ENCODE data around the gene MPL. TPM values are rescaled to one million over a fixed set of nuclear protein-coding genes. Genes with fewer than 3 reads are reported as not detected.
"Not testable (repeated sequence)": the region's sequence is repeated elsewhere in the genome, so short reads cannot be mapped to it uniquely, and the experiment has no call there.

Gene MPL
- total and polyA plus RNA-seq, 9 donors = 0.09 to 0.18 (median 0.14) TPM; not detected in 3

DNA sequence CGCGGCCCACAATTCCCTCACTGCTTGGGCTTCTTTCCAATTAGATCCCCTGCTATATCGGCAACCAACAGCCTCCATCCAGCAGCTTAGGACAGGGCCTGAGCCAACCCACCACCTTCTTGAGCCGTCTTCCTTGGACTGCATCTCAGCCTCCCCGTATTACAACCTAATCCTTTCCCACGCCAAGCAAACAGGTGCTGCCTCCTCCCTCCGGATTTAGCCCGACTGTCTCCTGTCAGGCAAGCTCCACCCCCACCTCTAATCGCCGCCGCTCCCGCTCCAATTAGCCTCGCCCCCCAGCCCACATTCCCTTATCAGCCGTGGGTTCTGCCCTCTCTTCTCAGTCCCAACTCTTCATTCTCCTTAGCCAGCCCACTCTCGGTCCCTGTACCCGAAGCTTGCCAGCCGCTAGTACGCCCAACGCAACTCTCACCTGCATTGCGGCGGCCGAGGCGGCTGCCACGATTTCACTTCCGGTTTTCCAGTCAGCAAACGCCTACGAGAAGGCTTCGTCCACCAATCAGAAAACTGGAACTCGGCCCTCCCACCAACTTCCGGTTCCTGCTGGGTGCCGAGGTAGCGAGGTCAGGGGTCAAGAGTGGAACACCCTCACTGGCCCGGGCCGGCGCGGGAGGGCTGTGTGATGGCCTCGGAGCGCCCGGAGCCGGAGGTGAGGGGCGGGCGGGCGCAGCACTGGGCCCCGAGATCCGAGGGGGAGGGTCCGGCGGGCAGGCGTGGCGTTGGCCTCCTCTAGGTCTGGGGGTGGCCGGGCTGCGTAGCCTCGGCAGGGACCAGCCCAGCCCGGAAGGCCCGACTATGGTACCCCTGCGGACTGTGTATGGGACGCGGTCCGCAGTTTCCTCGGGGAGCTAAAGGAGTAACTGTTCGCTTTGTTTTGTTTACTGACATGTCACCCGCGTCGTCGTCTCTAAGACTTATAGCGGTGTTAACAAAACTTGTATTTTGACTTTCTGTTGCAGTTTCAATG, 52.0 kb downstream of the MPL start, which contains the start of the genes MED8 and SZT2:
TSS of gene MED8 (minus strand) at position 475 of the 988 bp plus-strand sequence. CDS start at position 439, 36 bp downstream.
TSS of gene SZT2 (plus strand) at position 574 of the 988 bp plus-strand sequence. CDS start at position 644, 70 bp downstream.
- Histone ChIP-seq H3K4me3 (ENCODE audit: low read length) (peak within 1 kb of the TSS; percentile 84), H3K27ac (ENCODE audit: low read length) (peak within 1 kb of the TSS; percentile 94), H3K36me3 (ENCODE audit: control insufficient read depth, insufficient read depth, low read length) (peaks cover 33% of the 10 kb centered on the region), H3K27me3 (ENCODE audit: control insufficient read depth, insufficient read depth, low read length) (no peaks in the 10 kb centered on the region), H3K4me1 (ENCODE audit: control insufficient read depth, insufficient read depth, low read length) (peaks cover 17% of the 10 kb centered on the region), H3K9me3 (replicated peaks; ENCODE audit: control insufficient read depth, low read depth, low read length) (no peaks in the 10 kb centered on the region)
- peak; percentile 98 for DNase-seq
- WGBS (ENCODE audit: insufficient coverage) = under 1% methylated on average over 65 of the region's 65 CpGs

DNA sequence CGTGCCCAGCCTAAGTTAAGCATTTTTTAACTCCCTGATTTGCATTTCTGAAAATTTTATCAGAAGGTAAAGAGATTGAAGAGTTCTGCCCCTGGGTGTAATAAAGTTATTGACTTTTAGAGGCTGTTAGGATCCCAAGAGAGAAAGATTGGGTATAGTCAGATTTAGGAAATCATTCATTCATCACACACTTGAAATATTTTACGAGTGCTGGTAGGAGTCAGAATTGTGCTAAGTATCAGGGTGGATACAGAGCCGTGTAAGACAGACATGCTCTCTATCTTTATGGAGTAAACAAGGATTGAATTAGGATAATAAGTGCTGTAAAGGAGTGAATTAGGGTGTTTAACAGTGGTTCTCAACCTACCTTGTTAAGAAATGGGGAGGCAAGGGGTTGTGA, 55.1 kb downstream of the MPL start:
- WGBS (ENCODE audit: insufficient coverage) = 62% methylated on average over 2 of the region's 3 CpGs
- H3K27me3 ChIP-seq (ENCODE audit: control insufficient read depth, insufficient read depth, low read length) = no peaks in the 10 kb centered on the region

DNA sequence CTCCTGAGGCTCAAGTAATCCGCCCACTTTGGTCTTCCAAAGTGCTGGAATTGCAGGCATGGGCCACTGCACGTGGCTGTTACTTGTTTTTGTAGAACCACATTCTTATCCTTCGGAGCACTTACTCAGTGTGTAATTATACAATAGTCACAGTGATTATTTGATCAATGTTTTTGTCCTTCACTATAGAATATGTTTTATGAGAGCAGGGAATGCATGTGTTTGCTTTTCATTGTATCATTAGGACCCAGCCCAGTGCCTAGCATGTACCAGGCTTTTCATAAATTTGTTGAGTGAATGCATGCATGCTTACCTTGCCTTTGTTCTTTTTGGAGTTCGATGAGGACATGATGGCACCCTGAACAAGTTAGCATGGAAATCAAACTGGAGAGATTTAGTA, 57.9 kb downstream of the MPL start:
- peaks cover 8% of the 10 kb centered on the region for H3K36me3 ChIP-seq (ENCODE audit: control insufficient read depth, insufficient read depth, low read length)
- no peak for DNase-seq
- no peaks in the 10 kb centered on the region for H3K27me3 ChIP-seq (ENCODE audit: control insufficient read depth, insufficient read depth, low read length)
- H3K4me3 ChIP-seq (ENCODE audit: low read length) = no peak overlapping the region
- no peaks in the 10 kb centered on the region for H3K9me3 ChIP-seq (replicated peaks; ENCODE audit: control insufficient read depth, low read depth, low read length)
- H3K27ac ChIP-seq (ENCODE audit: low read length) = no peak overlapping the region
- 95% methylated on average over 2 of the region's 4 CpGs for WGBS (ENCODE audit: insufficient coverage)
- peaks cover 5% of the 10 kb centered on the region for H3K4me1 ChIP-seq (ENCODE audit: control insufficient read depth, insufficient read depth, low read length)

More for the DNA sequence above, 55.1 kb downstream of the MPL start:
- DNase-seq = no peak
- Histone ChIP-seq H3K27ac (ENCODE audit: low read length) (no peak overlapping the region), H3K9me3 (replicated peaks; ENCODE audit: control insufficient read depth, low read depth, low read length) (no peaks in the 10 kb centered on the region), H3K4me3 (ENCODE audit: low read length) (no peak overlapping the region), H3K36me3 (ENCODE audit: control insufficient read depth, insufficient read depth, low read length) (peaks cover 10% of the 10 kb centered on the region), H3K4me1 (ENCODE audit: control insufficient read depth, insufficient read depth, low read length) (peaks cover 17% of the 10 kb centered on the region)

DNA sequence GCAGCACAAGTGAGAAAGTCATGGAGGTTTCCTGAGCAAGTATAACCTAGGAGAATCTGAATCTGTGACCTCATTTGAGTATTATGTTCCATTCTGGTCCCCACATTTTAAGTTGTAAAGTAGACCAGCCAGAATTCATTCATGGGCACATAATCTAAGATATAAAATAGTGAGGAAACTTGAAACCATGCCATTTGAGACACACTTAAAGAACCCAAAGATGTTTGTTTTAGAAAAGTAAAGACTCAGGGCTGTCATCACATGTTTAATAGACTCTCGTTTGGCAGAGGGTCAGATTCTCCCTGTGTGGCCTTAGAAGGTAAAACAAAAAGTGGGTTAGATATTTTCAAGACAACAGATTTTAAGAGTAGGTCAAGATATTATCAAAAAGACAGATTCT, 58.4 kb downstream of the MPL start:
- no peak overlapping the region for H3K4me3 ChIP-seq (ENCODE audit: low read length)
- H3K9me3 ChIP-seq (replicated peaks; ENCODE audit: control insufficient read depth, low read depth, low read length) = no peaks in the 10 kb centered on the region
- no peaks in the 10 kb centered on the region for H3K4me1 ChIP-seq (ENCODE audit: control insufficient read depth, insufficient read depth, low read length)
- H3K27ac ChIP-seq (ENCODE audit: low read length) = no peak overlapping the region
- DNase-seq = no peak
- WGBS (ENCODE audit: insufficient coverage) = no CpG with 5 or more reads among the region's 1 CpG
- H3K27me3 ChIP-seq (ENCODE audit: control insufficient read depth, insufficient read depth, low read length) = no peaks in the 10 kb centered on the region
- peaks cover 11% of the 10 kb centered on the region for H3K36me3 ChIP-seq (ENCODE audit: control insufficient read depth, insufficient read depth, low read length)

DNA sequence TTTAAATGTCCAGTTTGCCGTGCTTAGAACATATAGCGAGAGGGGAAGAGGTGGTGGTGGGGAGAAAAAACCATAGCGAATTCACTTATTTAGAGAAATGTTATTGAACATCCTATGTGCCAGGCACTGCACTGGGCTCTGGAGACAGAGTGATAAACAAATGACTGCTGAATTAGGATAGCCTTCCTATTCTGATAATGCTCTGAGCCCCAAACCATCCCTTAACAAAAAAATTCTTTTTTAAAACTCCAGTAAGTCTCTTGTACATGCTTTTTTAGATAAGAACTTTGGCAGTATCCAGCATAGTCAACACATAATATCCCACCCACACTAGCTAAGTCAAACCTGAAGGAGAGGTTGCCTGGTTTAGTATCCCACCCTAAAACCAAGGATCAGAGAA, 60.6 kb downstream of the MPL start:
- Histone ChIP-seq H3K9me3 (replicated peaks; ENCODE audit: control insufficient read depth, low read depth, low read length) (no peaks in the 10 kb centered on the region), H3K27ac (ENCODE audit: low read length) (no peak overlapping the region), H3K36me3 (ENCODE audit: control insufficient read depth, insufficient read depth, low read length) (peaks cover 23% of the 10 kb centered on the region), H3K4me3 (ENCODE audit: low read length) (no peak overlapping the region), H3K4me1 (ENCODE audit: control insufficient read depth, insufficient read depth, low read length) (no peaks in the 10 kb centered on the region), H3K27me3 (ENCODE audit: control insufficient read depth, insufficient read depth, low read length) (no peaks in the 10 kb centered on the region)
- no peak for DNase-seq
- WGBS (ENCODE audit: insufficient coverage) = 93% methylated on average over 2 of the region's 3 CpGs

DNA sequence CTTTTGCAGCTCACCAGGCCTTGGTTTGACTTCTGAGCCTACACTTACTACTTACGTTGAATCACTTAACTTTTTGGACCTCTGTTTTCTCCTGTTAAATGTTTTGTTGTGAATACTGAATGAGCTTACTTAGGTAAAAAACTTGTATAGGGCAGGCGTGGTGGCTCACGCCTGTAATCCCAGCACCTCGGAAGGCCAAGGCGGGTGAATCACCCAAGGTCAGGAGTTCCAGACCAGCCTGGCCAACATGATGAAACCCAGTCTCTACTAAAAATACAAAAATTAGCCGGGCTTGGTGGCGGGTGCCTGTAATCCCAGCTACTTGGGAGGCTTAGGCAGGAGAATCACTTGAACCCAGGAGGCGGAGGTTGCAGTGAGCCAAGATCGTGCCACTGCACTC, 62.8 kb downstream of the MPL start:
- H3K4me1 ChIP-seq (ENCODE audit: control insufficient read depth, insufficient read depth, low read length); H3K4me3 ChIP-seq (ENCODE audit: low read length); H3K27ac ChIP-seq (ENCODE audit: low read length); H3K9me3 ChIP-seq (replicated peaks; ENCODE audit: control insufficient read depth, low read depth, low read length); DNase-seq; H3K27me3 ChIP-seq (ENCODE audit: control insufficient read depth, insufficient read depth, low read length): not testable (repeated sequence)
- WGBS (ENCODE audit: insufficient coverage) = 100% methylated on average over 7 of the region's 9 CpGs
- peaks cover 41% of the 10 kb centered on the region for H3K36me3 ChIP-seq (ENCODE audit: control insufficient read depth, insufficient read depth, low read length)

DNA sequence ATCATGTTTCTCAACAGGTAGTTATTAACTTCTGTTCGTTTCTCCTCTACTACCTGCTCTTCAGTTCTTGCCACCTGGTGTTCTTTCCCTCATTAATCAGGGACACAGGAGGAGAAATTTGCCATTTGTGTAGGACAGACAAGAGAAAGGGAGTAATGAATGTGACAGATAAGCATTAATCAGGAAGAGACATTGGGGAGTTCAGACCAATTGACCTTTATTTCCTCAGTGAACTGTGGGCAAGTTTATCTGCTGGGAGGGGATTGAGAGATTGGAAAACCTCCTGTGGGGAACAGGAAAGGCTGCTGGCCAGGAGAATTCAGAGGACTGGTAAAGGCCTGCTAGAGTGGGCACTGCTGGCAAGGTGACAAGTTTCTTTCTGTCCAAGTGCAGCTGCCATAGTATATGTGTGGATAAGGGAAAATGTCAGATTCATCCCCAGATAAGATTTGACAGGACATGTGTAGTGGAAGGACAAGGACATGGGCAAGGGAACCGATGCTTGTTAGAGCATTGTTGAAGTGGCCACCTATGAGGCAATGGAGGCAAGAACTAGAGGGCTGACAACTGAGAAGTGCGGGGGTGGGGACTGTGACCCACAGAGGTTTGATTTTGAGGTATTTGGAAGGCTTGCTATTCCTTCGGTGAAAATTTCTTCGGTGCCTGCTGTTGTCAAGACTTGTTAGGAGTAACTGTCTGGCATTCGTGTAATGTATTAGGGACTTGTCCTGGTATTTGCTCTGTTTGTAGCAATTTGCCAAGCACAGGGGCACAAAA, 64.7 kb downstream of the MPL start:
- H3K27me3 ChIP-seq (ENCODE audit: control insufficient read depth, insufficient read depth, low read length) = no peaks in the 10 kb centered on the region
- DNase-seq = no peak
- H3K9me3 ChIP-seq (replicated peaks; ENCODE audit: control insufficient read depth, low read depth, low read length) = no peaks in the 10 kb centered on the region
- no peak overlapping the region for H3K27ac ChIP-seq (ENCODE audit: low read length)
- no peak overlapping the region for H3K4me3 ChIP-seq (ENCODE audit: low read length)
- H3K36me3 ChIP-seq (ENCODE audit: control insufficient read depth, insufficient read depth, low read length) = peaks cover 53% of the 10 kb centered on the region
- WGBS (ENCODE audit: insufficient coverage) = 94% methylated on average over 4 of the region's 6 CpGs
- no peaks in the 10 kb centered on the region for H3K4me1 ChIP-seq (ENCODE audit: control insufficient read depth, insufficient read depth, low read length)

Other genes with a start within 250 kb of the MPL start
- 43.6 TPM for gene EBNA1BP2, start 165.5 kb upstream of the MPL start, total RNA-seq
- 10 to 100 TPM; 35.8 to 43.4 (median 39.2) TPM for gene EBNA1BP2, start 165.5 kb upstream of the MPL start, polyA plus RNA-seq (ENCODE audit: insufficient read depth in 1 of 8, insufficient read length in 8 of 8, low replicate concordance in 1 of 8)
- 0.04 TPM for gene CFAP57, start 165.5 kb upstream of the MPL start, total RNA-seq
- under 1 TPM; 0.14 to 0.36 (median 0.27) TPM for gene CFAP57, start 165.5 kb upstream of the MPL start, polyA plus RNA-seq (ENCODE audit: insufficient read depth in 1 of 8, insufficient read length in 8 of 8, low replicate concordance in 1 of 8)
- not detected for gene TMEM125, start 67.8 kb upstream of the MPL start, total RNA-seq
- 1 to 10 TPM in 1 of 8 donors, under 1 TPM in 3, not detected in 4; 0.09 to 2.4 (median 0.34) TPM for gene TMEM125, start 67.8 kb upstream of the MPL start, polyA plus RNA-seq (ENCODE audit: insufficient read depth in 1 of 8, insufficient read length in 8 of 8, low replicate concordance in 1 of 8)
- not detected for gene C1orf210, start 52.2 kb upstream of the MPL start, total RNA-seq
- 1 to 10 TPM in 1 of 8 donors, under 1 TPM in 2, not detected in 5; 0.13 to 2.9 (median 0.80) TPM for gene C1orf210, start 52.2 kb upstream of the MPL start, polyA plus RNA-seq (ENCODE audit: insufficient read depth in 1 of 8, insufficient read length in 8 of 8, low replicate concordance in 1 of 8)
- 32.7 TPM for gene TIE1, start 36.8 kb upstream of the MPL start, total RNA-seq
- gene TIE1, start 36.8 kb upstream of the MPL start, polyA plus RNA-seq (ENCODE audit: insufficient read depth in 1 of 8, insufficient read length in 8 of 8, low replicate concordance in 1 of 8) = 10 to 100 TPM; 38.5 to 58.0 (median 45.0) TPM
- gene CDC20, start 21.2 kb downstream of the MPL start, total RNA-seq = 12.5 TPM
- 10 to 100 TPM; 17.4 to 28.8 (median 22.5) TPM for gene CDC20, start 21.2 kb downstream of the MPL start, polyA plus RNA-seq (ENCODE audit: insufficient read depth in 1 of 8, insufficient read length in 8 of 8, low replicate concordance in 1 of 8)
- 25.4 TPM for gene ELOVL1, start 30.2 kb downstream of the MPL start, total RNA-seq
- 10 to 100 TPM; 37.1 to 51.1 (median 39.6) TPM for gene ELOVL1, start 30.2 kb downstream of the MPL start, polyA plus RNA-seq (ENCODE audit: insufficient read depth in 1 of 8, insufficient read length in 8 of 8, low replicate concordance in 1 of 8)
- 33.9 TPM for gene MED8, start 52.0 kb downstream of the MPL start, total RNA-seq
- 10 to 100 TPM; 24.7 to 35.0 (median 27.9) TPM for gene MED8, start 52.0 kb downstream of the MPL start, polyA plus RNA-seq (ENCODE audit: insufficient read depth in 1 of 8, insufficient read length in 8 of 8, low replicate concordance in 1 of 8)
- gene SZT2, start 52.1 kb downstream of the MPL start, total RNA-seq = 18.8 TPM
- gene SZT2, start 52.1 kb downstream of the MPL start, polyA plus RNA-seq (ENCODE audit: insufficient read depth in 1 of 8, insufficient read length in 8 of 8, low replicate concordance in 1 of 8) = 10 to 100 TPM; 10.5 to 20.1 (median 14.8) TPM
- gene HYI, start 116.1 kb downstream of the MPL start, total RNA-seq = 22.2 TPM
- gene HYI, start 116.1 kb downstream of the MPL start, polyA plus RNA-seq (ENCODE audit: insufficient read depth in 1 of 8, insufficient read length in 8 of 8, low replicate concordance in 1 of 8) = 10 to 100 TPM; 17.8 to 29.2 (median 22.3) TPM
- gene PTPRF, start 193.1 kb downstream of the MPL start, total RNA-seq = 9.3 TPM
- gene PTPRF, start 193.1 kb downstream of the MPL start, polyA plus RNA-seq (ENCODE audit: insufficient read depth in 1 of 8, insufficient read length in 8 of 8, low replicate concordance in 1 of 8) = 10 to 100 TPM; 13.0 to 41.2 (median 21.5) TPM

Measured in muscle of leg (tissue), 11 donors.